Breast epithelium (tissue), 3 donors: ENCODE measurements around the gene ARMC9.

Experiments
- CTCF ChIP-seq, 3 donors: fragments of 450-650 bp; IDR thresholded peaks; one replicate each; pipeline ENCODE4 v1.5.1; 2016 to 2017; ENCODE audit warnings: antibody characterized with exemption in 3 of 3, mild to moderate bottlenecking in 3 of 3, moderate library complexity in 3 of 3
- POLR2A ChIP-seq: fragments of 450-650 bp; IDR thresholded peaks from one replicate; pipeline ENCODE4 v1.6.1; 2016; ENCODE audit warnings: antibody characterized with exemption, mild to moderate bottlenecking, moderate library complexity
- POLR2AphosphoS5 ChIP-seq, 3 donors: sonication (generic); formaldehyde crosslinking; IDR thresholded peaks; one replicate each; pipeline ENCODE4 v1.6.1; 2017; ENCODE audit warnings: antibody characterized with exemption in 3 of 3

- no peak for TF ChIP-seq CTCF (IDR thresholded peaks at IDR 0.05)
- TF ChIP-seq POLR2A = no peak
- no peak for TF ChIP-seq POLR2AphosphoS5 (IDR thresholded peaks at IDR 0.05)
Measured at GRCh38 chr2:231325826-231326225, 127.4 kb downstream of the ARMC9 start.
